ENCODE results near the gene PARD3B.

Gene PARD3B

DNA sequence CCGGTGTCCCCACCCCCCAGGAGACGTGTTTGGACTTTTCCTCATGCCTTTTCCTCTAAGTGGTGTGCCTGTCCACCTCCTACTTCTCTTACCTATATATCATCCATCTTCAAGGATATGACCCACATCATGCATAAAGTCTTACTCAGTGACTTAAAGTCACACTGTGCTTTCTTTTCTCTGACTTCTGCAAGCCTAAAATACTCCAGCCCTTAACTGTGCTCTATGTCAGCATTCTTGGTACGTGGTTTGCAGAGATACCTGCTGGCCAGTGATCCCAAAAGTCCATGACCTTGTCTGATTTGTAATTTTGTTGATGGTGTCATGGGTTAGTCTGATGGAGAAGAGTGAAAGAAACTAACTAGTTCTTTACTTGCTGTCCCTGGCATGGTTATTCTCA is 743.4 kb downstream of the PARD3B start:
- no peak overlapping the region for H3K4me3 ChIP-seq (ENCODE audit: low read depth, low read length)
- no peak for DNase-seq (ENCODE audit: low read depth)
- TF ChIP-seq, protein P1, sequence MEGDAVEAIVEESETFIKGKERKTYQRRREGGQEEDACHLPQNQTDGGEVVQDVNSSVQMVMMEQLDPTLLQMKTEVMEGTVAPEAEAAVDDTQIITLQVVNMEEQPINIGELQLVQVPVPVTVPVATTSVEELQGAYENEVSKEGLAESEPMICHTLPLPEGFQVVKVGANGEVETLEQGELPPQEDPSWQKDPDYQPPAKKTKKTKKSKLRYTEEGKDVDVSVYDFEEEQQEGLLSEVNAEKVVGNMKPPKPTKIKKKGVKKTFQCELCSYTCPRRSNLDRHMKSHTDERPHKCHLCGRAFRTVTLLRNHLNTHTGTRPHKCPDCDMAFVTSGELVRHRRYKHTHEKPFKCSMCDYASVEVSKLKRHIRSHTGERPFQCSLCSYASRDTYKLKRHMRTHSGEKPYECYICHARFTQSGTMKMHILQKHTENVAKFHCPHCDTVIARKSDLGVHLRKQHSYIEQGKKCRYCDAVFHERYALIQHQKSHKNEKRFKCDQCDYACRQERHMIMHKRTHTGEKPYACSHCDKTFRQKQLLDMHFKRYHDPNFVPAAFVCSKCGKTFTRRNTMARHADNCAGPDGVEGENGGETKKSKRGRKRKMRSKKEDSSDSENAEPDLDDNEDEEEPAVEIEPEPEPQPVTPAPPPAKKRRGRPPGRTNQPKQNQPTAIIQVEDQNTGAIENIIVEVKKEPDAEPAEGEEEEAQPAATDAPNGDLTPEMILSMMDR (IDR thresholded peaks at IDR 0.05; ENCODE audit: low read depth, low read length): no peak
- TF ChIP-seq POLR2A (IDR thresholded peaks at IDR 0.05; ENCODE audit: extremely low read depth, insufficient read length) (no peak), MYC (IDR thresholded peaks at IDR 0.05; ENCODE audit: low read depth, low read length) (no peak), MAX (IDR thresholded peaks at IDR 0.05; ENCODE audit: low read depth, low read length) (no peak)

GRCh38 chr2:205290299-205290698 is 745.0 kb downstream of the PARD3B start:
- H3K4me3 ChIP-seq (ENCODE audit: low read depth, low read length): no peak overlapping the region
- no peak for DNase-seq (ENCODE audit: low read depth)
- TF ChIP-seq, protein P1 (IDR thresholded peaks at IDR 0.05; ENCODE audit: low read depth, low read length): no peak
- no peak for TF ChIP-seq MYC (IDR thresholded peaks at IDR 0.05; ENCODE audit: low read depth, low read length)
- no peak for TF ChIP-seq MAX (IDR thresholded peaks at IDR 0.05; ENCODE audit: low read depth, low read length)
- TF ChIP-seq POLR2A (IDR thresholded peaks at IDR 0.05; ENCODE audit: extremely low read depth, insufficient read length): no peak

- TF ChIP-seq POLR2A (IDR thresholded peaks at IDR 0.05; ENCODE audit: extremely low read depth, insufficient read length) (no peak), MYC (IDR thresholded peaks at IDR 0.05; ENCODE audit: low read depth, low read length) (no peak), MAX (IDR thresholded peaks at IDR 0.05; ENCODE audit: low read depth, low read length) (no peak)
- TF ChIP-seq, protein P1 (IDR thresholded peaks at IDR 0.05; ENCODE audit: low read depth, low read length): no peak
- DNase-seq (ENCODE audit: low read depth): no peak
- no peak overlapping the region for H3K4me3 ChIP-seq (ENCODE audit: low read depth, low read length)
These were observed 747.5 kb downstream of the PARD3B start for GRCh38 chr2:205292665-205293295.

GRCh38 chr2:205293559-205293958 is 748.3 kb downstream of the PARD3B start:
- TF ChIP-seq, protein P1 (IDR thresholded peaks at IDR 0.05; ENCODE audit: low read depth, low read length): no peak
- TF ChIP-seq MYC (IDR thresholded peaks at IDR 0.05; ENCODE audit: low read depth, low read length) (no peak), MAX (IDR thresholded peaks at IDR 0.05; ENCODE audit: low read depth, low read length) (no peak), POLR2A (IDR thresholded peaks at IDR 0.05; ENCODE audit: extremely low read depth, insufficient read length) (no peak)
- DNase-seq (ENCODE audit: low read depth): peak; percentile 34
- no peak overlapping the region for H3K4me3 ChIP-seq (ENCODE audit: low read depth, low read length)

DNA sequence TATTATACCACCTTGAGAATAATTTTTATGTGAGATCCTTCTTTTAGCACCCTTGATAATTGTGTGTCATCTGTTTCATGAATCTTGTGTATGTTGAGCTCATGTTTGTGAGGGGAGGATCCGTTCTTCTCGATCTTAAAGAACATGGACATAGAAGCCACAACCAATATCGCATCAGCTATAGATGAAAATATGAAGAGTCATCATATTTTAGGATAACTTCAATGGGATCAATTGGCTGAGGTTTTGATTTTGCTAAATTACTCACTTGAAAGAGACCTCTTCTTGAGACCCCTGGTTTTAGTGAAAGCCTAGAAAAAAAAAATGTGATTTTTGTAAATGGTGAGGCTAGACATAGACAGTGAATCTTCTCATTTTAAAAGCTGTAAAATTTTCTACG is 751.7 kb downstream of the PARD3B start:
- no peak overlapping the region for H3K4me3 ChIP-seq (ENCODE audit: low read depth, low read length)
- no peak for TF ChIP-seq MYC (IDR thresholded peaks at IDR 0.05; ENCODE audit: low read depth, low read length)
- no peak for TF ChIP-seq MAX (IDR thresholded peaks at IDR 0.05; ENCODE audit: low read depth, low read length)
- no peak for TF ChIP-seq POLR2A (IDR thresholded peaks at IDR 0.05; ENCODE audit: extremely low read depth, insufficient read length)
- TF ChIP-seq, protein P1 (IDR thresholded peaks at IDR 0.05; ENCODE audit: low read depth, low read length): no peak

More for the DNA sequence above, 751.7 kb downstream of the PARD3B start:
- DNase-seq (ENCODE audit: low read depth): no peak
